Osteoblast (primary cell): Measurements from ENCODE around the gene NBAS. TPM values are rescaled to one million over a fixed set of nuclear protein-coding genes. Genes with fewer than 3 reads are reported as not detected.

Experiments
- DNase-seq: peaks from one replicate; pipeline ENCODE4 v3.0.0; 2011; ENCODE audit warnings: low spot score, mixed read lengths; ENCODE audit not compliant: insufficient read length; ENCODE audit errors: missing footprints
- H2AFZ ChIP-seq: 2 replicates; pipeline ENCODE4 v1.6.0; 2011; ENCODE audit warnings: mild to moderate bottlenecking, low read length
- H3K27ac ChIP-seq: 2 replicates; pipeline ENCODE4 v1.5.1; 2011; ENCODE audit warnings: mild to moderate bottlenecking, low read depth, low read length, moderate library complexity
- H3K27me3 ChIP-seq: 2 replicates; pipeline ENCODE4 v1.6.0; 2012; ENCODE audit warnings: mild to moderate bottlenecking, control low read depth, inconsistent platforms, low read length, moderate library complexity; ENCODE audit not compliant: insufficient read depth
- H3K36me3 ChIP-seq: 2 replicates; pipeline ENCODE4 v1.5.1; 2011; ENCODE audit warnings: mild to moderate bottlenecking, low read length, control low read depth, moderate library complexity; ENCODE audit not compliant: insufficient read depth
- H3K4me1 ChIP-seq: 2 replicates; pipeline ENCODE4 v1.5.1; 2011; ENCODE audit warnings: mild to moderate bottlenecking, low read length, control low read depth, moderate library complexity; ENCODE audit not compliant: insufficient read depth
- H3K4me2 ChIP-seq: 2 replicates; pipeline ENCODE4 v1.6.0; 2011; ENCODE audit warnings: mild to moderate bottlenecking, low read length; ENCODE audit not compliant: insufficient read depth
- H3K4me3 ChIP-seq: fragments of 200-600 bp; sonication (generic); 3 replicates; pipeline ENCODE4 v1.5.1; 2012; ENCODE audit warnings: mild to moderate bottlenecking, low read length, inconsistent platforms; ENCODE audit not compliant: insufficient read depth
- H3K79me2 ChIP-seq: 2 replicates; pipeline ENCODE4 v1.6.0; 2012; ENCODE audit warnings: mild to moderate bottlenecking, low read length, control low read depth, inconsistent platforms; ENCODE audit not compliant: insufficient read depth
- H3K9me3 ChIP-seq: 2 replicates; pipeline ENCODE4 v1.5.1; 2011; ENCODE audit warnings: low read depth, low read length, control low read depth
- H4K20me1 ChIP-seq: 2 replicates; pipeline ENCODE4 v1.6.0; 2012; ENCODE audit warnings: mild to moderate bottlenecking, low read length, control low read depth; ENCODE audit not compliant: insufficient read depth
- total RNA-seq: library from RNA; depleted of rRNA; stranded (reverse); fragments of >200 nt; gene quantifications from 2 replicates; pipeline ENCODE4 v1.2.3, GENCODE V29; 2012
- TF ChIP-seq, protein P1 (sequence below): IDR thresholded peaks from 2 replicates; pipeline ENCODE4 v1.5.1; 2011; ENCODE audit warnings: mild to moderate bottlenecking, low read depth, low read length, moderate library complexity; ENCODE audit errors: extremely low read depth

Gene NBAS
- total RNA-seq, 1 donor: 98.1 TPM

DNA sequence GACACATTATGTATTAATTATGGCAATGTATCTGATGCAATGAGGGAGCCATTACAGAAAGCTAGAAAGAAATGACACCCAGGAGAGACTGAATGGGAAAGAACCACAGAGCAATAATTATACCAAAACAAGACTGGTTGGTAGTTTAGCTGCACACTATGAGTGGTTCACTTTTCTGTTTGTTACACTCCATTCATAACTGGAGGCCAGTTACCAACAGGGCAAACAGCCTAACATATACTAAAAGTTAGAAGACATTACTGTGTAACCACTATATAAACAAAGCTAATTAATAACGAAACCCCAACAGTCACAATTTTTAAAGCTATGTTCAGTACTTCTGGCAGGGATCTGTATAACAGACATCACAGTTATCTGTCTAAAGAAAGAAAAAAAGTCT is 49.4 kb downstream of the NBAS start:
- peaks cover 27% of the 10 kb centered on the region for H3K36me3 ChIP-seq
- TF ChIP-seq, protein P1, sequence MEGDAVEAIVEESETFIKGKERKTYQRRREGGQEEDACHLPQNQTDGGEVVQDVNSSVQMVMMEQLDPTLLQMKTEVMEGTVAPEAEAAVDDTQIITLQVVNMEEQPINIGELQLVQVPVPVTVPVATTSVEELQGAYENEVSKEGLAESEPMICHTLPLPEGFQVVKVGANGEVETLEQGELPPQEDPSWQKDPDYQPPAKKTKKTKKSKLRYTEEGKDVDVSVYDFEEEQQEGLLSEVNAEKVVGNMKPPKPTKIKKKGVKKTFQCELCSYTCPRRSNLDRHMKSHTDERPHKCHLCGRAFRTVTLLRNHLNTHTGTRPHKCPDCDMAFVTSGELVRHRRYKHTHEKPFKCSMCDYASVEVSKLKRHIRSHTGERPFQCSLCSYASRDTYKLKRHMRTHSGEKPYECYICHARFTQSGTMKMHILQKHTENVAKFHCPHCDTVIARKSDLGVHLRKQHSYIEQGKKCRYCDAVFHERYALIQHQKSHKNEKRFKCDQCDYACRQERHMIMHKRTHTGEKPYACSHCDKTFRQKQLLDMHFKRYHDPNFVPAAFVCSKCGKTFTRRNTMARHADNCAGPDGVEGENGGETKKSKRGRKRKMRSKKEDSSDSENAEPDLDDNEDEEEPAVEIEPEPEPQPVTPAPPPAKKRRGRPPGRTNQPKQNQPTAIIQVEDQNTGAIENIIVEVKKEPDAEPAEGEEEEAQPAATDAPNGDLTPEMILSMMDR: no peak
- H3K27ac ChIP-seq: no peak overlapping the region
- H2AFZ ChIP-seq: no peak overlapping the region
- no peak overlapping the region for H3K4me2 ChIP-seq
- H3K9me3 ChIP-seq: no peaks in the 10 kb centered on the region
- H3K79me2 ChIP-seq: no peaks in the 10 kb centered on the region
- H3K4me1 ChIP-seq: peaks cover 5% of the 10 kb centered on the region
- H3K4me3 ChIP-seq: no peak overlapping the region
- DNase-seq: no peak
- no peaks in the 10 kb centered on the region for H4K20me1 ChIP-seq
- H3K27me3 ChIP-seq: no peaks in the 10 kb centered on the region

DNA sequence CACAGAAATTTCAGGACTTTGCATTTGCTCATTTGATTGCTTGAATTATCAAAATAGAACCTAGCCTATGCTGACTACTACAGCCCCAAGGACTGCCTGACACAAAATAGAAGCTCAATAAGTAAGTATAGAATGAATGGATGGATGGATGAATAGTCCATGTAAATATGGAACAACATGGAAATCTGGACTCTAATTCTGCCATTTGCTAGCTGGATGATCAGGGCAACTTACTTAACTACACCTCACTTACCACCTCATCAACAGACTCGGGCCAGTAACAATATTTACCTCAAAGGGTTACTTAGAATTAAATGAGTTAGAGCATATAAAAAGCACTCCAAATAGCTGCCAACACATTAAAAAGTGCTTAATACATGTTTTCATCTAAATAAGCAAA is 50.6 kb downstream of the NBAS start:
- DNase-seq: no peak
- Histone ChIP-seq H3K4me2 (no peak overlapping the region), H3K36me3 (peaks cover 27% of the 10 kb centered on the region), H3K27ac (no peak overlapping the region), H4K20me1 (no peaks in the 10 kb centered on the region), H3K9me3 (no peaks in the 10 kb centered on the region), H2AFZ (no peak overlapping the region), H3K4me1 (peaks cover 9% of the 10 kb centered on the region), H3K4me3 (no peak overlapping the region), H3K79me2 (peaks cover under 1% of the 10 kb centered on the region), H3K27me3 (no peaks in the 10 kb centered on the region)
- TF ChIP-seq, protein P1: no peak

DNA sequence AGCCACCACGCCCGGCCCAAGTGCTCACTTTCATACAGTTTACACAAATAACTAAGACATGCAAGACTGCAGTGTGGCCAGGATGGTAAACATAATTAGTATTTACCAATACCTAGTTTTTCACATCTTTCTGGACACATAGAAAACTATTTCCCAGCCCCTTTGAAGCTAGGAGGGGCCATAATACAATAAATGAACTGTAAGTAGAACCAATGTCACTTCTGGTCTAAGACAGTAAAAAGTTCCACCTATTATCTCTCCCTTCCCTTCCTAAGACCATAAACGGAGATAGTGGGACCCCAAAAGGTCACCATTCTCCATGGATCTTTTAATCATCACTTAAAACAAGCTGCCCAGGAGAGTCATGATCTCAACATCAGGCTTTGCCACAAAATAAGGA is 51.0 kb downstream of the NBAS start:
- H3K79me2 ChIP-seq: peaks cover 5% of the 10 kb centered on the region
- no peaks in the 10 kb centered on the region for H4K20me1 ChIP-seq
- H2AFZ ChIP-seq: no peak overlapping the region
- no peak for DNase-seq
- TF ChIP-seq, protein P1: no peak
- H3K4me1 ChIP-seq: peaks cover 9% of the 10 kb centered on the region
- no peaks in the 10 kb centered on the region for H3K27me3 ChIP-seq
- H3K27ac ChIP-seq: no peak overlapping the region
- no peaks in the 10 kb centered on the region for H3K9me3 ChIP-seq
- no peak overlapping the region for H3K4me2 ChIP-seq
- peaks cover 24% of the 10 kb centered on the region for H3K36me3 ChIP-seq
- no peak overlapping the region for H3K4me3 ChIP-seq

DNA sequence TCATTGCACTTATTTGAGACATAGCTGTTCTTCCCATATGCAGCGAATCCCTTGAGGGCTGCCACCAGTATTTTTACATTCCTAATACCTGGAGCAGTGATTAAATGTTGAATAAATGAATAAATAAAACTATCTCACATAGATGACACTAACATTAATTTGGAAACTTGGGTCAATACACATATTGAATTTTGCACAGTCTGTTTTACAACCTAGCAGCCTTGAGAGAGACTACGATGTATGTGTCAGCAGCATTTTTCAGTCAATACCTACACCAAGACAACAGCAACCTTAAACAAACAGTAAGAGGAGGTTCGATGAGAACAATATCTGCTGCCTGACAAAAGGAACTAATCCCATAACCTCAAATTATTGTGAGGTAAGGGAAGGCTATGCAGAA is 53.4 kb downstream of the NBAS start:
- peaks cover 32% of the 10 kb centered on the region for H3K36me3 ChIP-seq
- H4K20me1 ChIP-seq: no peaks in the 10 kb centered on the region
- peaks cover 7% of the 10 kb centered on the region for H3K79me2 ChIP-seq
- H3K4me1 ChIP-seq: peaks cover 9% of the 10 kb centered on the region
- no peak overlapping the region for H3K4me3 ChIP-seq
- no peaks in the 10 kb centered on the region for H3K9me3 ChIP-seq
- no peak for DNase-seq
- no peak overlapping the region for H3K4me2 ChIP-seq
- H2AFZ ChIP-seq: no peak overlapping the region
- no peak overlapping the region for H3K27ac ChIP-seq
- no peaks in the 10 kb centered on the region for H3K27me3 ChIP-seq
- TF ChIP-seq, protein P1: no peak
